Spleen (tissue), 11 donors: ENCODE data around the gene THRAP3. TPM values are rescaled to one million over a fixed set of nuclear protein-coding genes. Genes with fewer than 3 reads are reported as not detected.
"Not testable (repeated sequence)": the region's sequence is repeated elsewhere in the genome, so short reads cannot be mapped to it uniquely, and the experiment has no call there.

ENCODE experiments used
- DNase-seq: peaks from one replicate; pipeline ENCODE4 v3.0.0-alpha.2; 2020
- H3K27ac ChIP-seq, 8 donors: fragments of 200-600 bp; sonication (generic) in 7 of 8; 1 replicate in 4 of 8; 2 replicates in 4 of 8; pipeline versions ENCODE4 v1.5.0 to v1.8.0; 2016 to 2021; ENCODE audit warnings: inconsistent platforms in 4 of 8, mild to moderate bottlenecking in 4 of 8, moderate library complexity in 1 of 8
- H3K27me3 ChIP-seq, 7 donors: fragments of 200-600 bp; sonication (generic) in 6 of 7; replicated peaks in 1 of 7; 1 replicate in 4 of 7; 2 replicates in 3 of 7; pipeline versions ENCODE4 v1.5.0 to v1.8.0; 2016 to 2021; ENCODE audit warnings: inconsistent platforms in 3 of 7, mild to moderate bottlenecking in 1 of 7
- H3K36me3 ChIP-seq, 6 donors: fragments of 200-600 bp; sonication (generic) in 5 of 6; 1 replicate in 4 of 6; 2 replicates in 2 of 6; pipeline versions ENCODE4 v1.5.0 to v1.8.0; 2016 to 2021; ENCODE audit warnings: inconsistent platforms in 2 of 6
- H3K4me1 ChIP-seq, 6 donors: fragments of 200-600 bp; sonication (generic) in 5 of 6; 1 replicate in 3 of 6; 2 replicates in 3 of 6; pipeline versions ENCODE4 v1.5.0 to v1.8.0; 2016 to 2021; ENCODE audit warnings: inconsistent platforms in 3 of 6
- H3K4me3 ChIP-seq, 8 donors: fragments of 200-600 bp; sonication (generic) in 7 of 8; 1 replicate in 4 of 8; 2 replicates in 4 of 8; pipeline versions ENCODE4 v1.5.0 to v1.8.0; 2016 to 2021; ENCODE audit warnings: inconsistent platforms in 4 of 8, mild to moderate bottlenecking in 4 of 8, moderate library complexity in 2 of 8
- H3K9me3 ChIP-seq, 8 donors: fragments of 200-600 bp; sonication (generic) in 7 of 8; 1 replicate in 4 of 8; 2 replicates in 4 of 8; pipeline versions ENCODE4 v1.5.0 to v1.8.0; 2016 to 2021; ENCODE audit warnings: inconsistent platforms in 4 of 8
- CTCF ChIP-seq, 11 experiments: fragments of 200-600 bp in 7 of 11; fragments of 450-650 bp in 4 of 11; sonication (generic) in 4 of 11; IDR thresholded peaks in 8 of 11; conservative IDR thresholded peaks in 3 of 11; 1 replicate in 7 of 11; 2 replicates in 4 of 11; pipeline versions ENCODE4 v1.4.0 to v1.8.0; 2016 to 2021; ENCODE audit warnings: antibody characterized with exemption in 11 of 11, inconsistent platforms in 4 of 11, mild to moderate bottlenecking in 1 of 11
- POLR2A ChIP-seq, 3 donors: fragments of 450-650 bp; IDR thresholded peaks; one replicate each; pipeline ENCODE4 v1.5.1; 2017; ENCODE audit warnings: antibody characterized with exemption in 3 of 3, mild to moderate bottlenecking in 1 of 3
- POLR2AphosphoS5 ChIP-seq, 3 donors: sonication (generic); formaldehyde crosslinking; IDR thresholded peaks; one replicate each; pipeline ENCODE4 v1.5.1; 2017; ENCODE audit warnings: antibody characterized with exemption in 3 of 3
- WGBS, 5 donors: extraction: QIAGEN DNeasy Blood & Tissue Kit in 3 of 5; methylation state at CpG; one replicate each; pipeline versions ENCODE4 v1.1.5 to v1.1.7; 2013 to 2018; 5-methylcytosine and 5-hydroxymethylcytosine counted together
- intact Hi-C: fragments of 100-400 bp; cut with DNase I; formaldehyde crosslinking; loops from one replicate; pipeline ENCODE4 v1.15.0; 2023; ENCODE audit warnings: low total_unique reads
- polyA plus RNA-seq, 3 donors: library from polyadenylated mRNA; stranded (reverse); fragments of 200-250 nt; gene quantifications; one replicate each; pipeline ENCODE4 v1.2.1, GENCODE V29; 2013
- total RNA-seq, 7 donors: library from RNA; depleted of rRNA in 3 of 7; stranded (reverse); fragments of >200 nt in 3 of 7; fragmentation: NEBNext Ultra II Directional in 4 of 7; extraction: Animal tissue kit (Norgen Biotek cat#: 25700) in 4 of 7; gene quantifications; one replicate each; pipeline versions ENCODE4 v1.1.0 to v1.2.1, GENCODE V29; 2016 to 2021
- donor health status: healthy with polysubstance abuse.
- donor health status: DM: no; HTN: no; CAD: no; lungs with moderate emphysema.
- donor health status: DM: no; HTN: no; CAD: no.
- donor health status: Bipolar disorder and iron deficiency.
- donor health status: healthy.
- donor health status: DM: no; HTN: no; CAD: no.
- donor health status: DM: yes; HTN: yes; CAD: no.

THRAP3 gene
- total and polyA plus RNA-seq, 10 donors: 21.2 to 109 (median 86.4) TPM

- Histone ChIP-seq H3K27ac (no peak overlapping the region), H3K4me1 (peaks cover under 1 to 19% (median 3%) of the 10 kb centered on the region in 6 donors), H3K4me3 (no peak overlapping the region), H3K36me3 (no peaks in the 10 kb centered on the region), H3K9me3 (no peaks in the 10 kb centered on the region), H3K27me3 (no peaks in the 10 kb centered on the region)
- DNase-seq: no peak
- intact Hi-C loops: no loop called here
- 61 to 85% (median 76%) methylated on average over 2 of the region's 2 CpGs for WGBS, 5 donors
- TF ChIP-seq POLR2A (IDR thresholded peaks at IDR 0.05) (no peak), CTCF (IDR thresholded peaks at IDR 0.05 in 8 of 11, conservative IDR thresholded peaks at IDR 0.05 in 3 of 11) (no peak), POLR2AphosphoS5 (IDR thresholded peaks at IDR 0.05) (no peak)
These were observed 6.6 kb upstream of the THRAP3 start for GRCh38 chr1:36217670-36218069.

- H3K9me3 ChIP-seq, H3K4me3 ChIP-seq, H3K27me3 ChIP-seq, DNase-seq: not testable (repeated sequence)
- H3K36me3 ChIP-seq: peaks cover 0 to 14% (median 3%) of the 10 kb centered on the region in 6 donors
- 92 to 99% (median 93%) methylated on average over 7 of the region's 7 CpGs for WGBS, 5 donors
- intact Hi-C loops: loop anchor here (10.0 kb wide), 1 partner anchor 67 kb away; the partner anchor contains the start of gene MAP7D1
- H3K4me1 ChIP-seq: peaks cover 24 to 48% (median 33%) of the 10 kb centered on the region in 6 donors
- peak overlapping the region in 3 of 8 donors; percentile 95 to 98 (median 97) for H3K27ac ChIP-seq
These were observed 2.3 kb upstream of the THRAP3 start for GRCh38 chr1:36221901-36222300.

DNA sequence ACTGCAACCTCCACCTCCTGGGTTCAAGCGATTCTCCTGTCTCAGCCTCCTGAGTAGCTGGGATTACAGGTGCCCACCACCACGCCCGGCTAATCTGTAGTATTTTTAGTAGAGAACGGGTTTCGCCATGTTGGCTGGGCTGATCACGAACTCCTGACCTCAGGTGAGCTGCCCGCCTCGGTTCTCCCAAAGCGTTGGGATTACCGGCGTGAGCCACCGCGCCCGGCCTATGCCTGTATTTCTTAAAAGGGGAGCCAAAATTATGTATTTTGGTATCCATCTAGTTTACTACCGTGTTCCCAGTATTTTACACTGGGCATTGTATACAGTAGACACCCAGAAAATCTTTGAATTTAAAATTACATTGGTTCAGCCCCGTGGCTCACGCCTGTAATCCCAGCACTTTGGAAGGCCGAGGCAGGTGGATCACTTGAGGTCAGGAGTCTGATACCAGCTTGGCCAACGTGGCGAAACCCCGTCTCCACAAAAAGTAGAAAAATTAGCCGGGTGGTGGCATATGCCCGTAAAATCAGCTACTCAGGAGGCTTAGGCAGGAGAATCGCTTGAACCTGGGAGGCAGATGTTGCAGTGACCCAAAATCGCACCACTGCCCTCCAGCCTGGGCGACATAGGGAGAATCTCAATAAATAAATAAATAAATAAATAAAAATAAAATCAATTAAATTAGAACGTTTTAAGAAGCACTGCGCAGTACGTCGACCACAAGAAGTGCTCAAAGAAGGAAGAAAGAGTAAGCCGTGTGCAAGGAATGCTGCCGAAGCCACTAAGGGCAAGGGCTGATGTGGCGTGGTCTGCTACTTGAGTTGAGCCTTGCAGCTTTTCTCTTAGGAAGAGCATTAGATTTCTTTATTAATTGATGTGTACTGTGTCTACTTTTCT lies 1.5 kb upstream of the THRAP3 start:
- intact Hi-C loops: loop anchor here (10.0 kb wide), 1 partner anchor 68 kb away; the partner anchor contains the start of gene MAP7D1
- no peak for TF ChIP-seq POLR2A (IDR thresholded peaks at IDR 0.05)
- no peak for TF ChIP-seq POLR2AphosphoS5 (IDR thresholded peaks at IDR 0.05)
- no peak for TF ChIP-seq CTCF (IDR thresholded peaks at IDR 0.05 in 8 of 11, conservative IDR thresholded peaks at IDR 0.05 in 3 of 11)
- Histone ChIP-seq H3K9me3 (no peaks in the 10 kb centered on the region), H3K4me3 (peak overlapping the region in 7 of 8 donors; percentile 71 to 94 (median 83)), H3K27me3 (no peaks in the 10 kb centered on the region), H3K4me1 (peaks cover 32 to 52% (median 41%) of the 10 kb centered on the region in 6 donors), H3K27ac (peak overlapping the region; percentile 94 to 98 (median 96)), H3K36me3 (peaks cover 0 to 22% (median 7%) of the 10 kb centered on the region in 6 donors)
- peak; percentile 76 for DNase-seq
- WGBS, 5 donors: 82 to 84% (median 83%) methylated on average over 33 of the region's 33 CpGs

DNA sequence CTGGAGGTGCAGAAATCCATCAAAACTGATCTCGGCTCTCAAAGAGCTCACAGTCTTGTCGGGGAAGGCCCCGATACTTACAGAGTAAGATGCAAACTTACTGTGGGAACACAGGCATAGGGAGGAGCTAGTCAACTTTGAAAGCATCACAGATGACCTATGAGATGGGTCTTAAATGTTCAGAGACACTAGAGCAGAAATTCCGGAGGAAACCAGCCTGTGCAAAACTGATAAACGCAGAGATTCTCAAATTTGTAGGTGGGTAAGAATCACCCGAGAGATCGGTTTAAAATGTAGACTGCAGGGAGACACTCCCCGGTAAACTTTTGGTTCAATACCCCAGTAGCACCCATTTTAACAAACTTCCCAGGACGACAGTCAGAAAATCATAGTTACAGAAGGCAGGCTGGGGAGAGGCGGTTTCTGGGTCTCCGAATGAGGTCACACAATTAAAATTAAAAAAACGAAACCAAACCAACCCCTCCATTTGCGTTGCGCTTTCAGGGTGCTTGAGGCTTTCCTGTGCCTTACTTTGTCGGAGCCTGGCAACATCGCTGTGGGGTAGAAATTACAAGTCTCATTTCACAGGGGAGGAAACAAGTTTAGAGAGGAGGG lies 755 bp upstream of the THRAP3 start:
- intact Hi-C loops: loop anchor here (10.0 kb wide), 1 partner anchor 69 kb away; the partner anchor contains the start of gene MAP7D1
- 0 to 3% (median 1%) methylated on average over 16 of the region's 16 CpGs for WGBS, 5 donors
- TF ChIP-seq CTCF (IDR thresholded peaks at IDR 0.05 in 8 of 11, conservative IDR thresholded peaks at IDR 0.05 in 3 of 11): no peak
- peak in 1 of 3 donors; percentile 8 for TF ChIP-seq POLR2AphosphoS5 (IDR thresholded peaks at IDR 0.05)

More for the DNA sequence above, 755 bp upstream of the THRAP3 start:
- Histone ChIP-seq H3K36me3 (peaks cover 0 to 30% (median 13%) of the 10 kb centered on the region in 6 donors), H3K27me3 (no peaks in the 10 kb centered on the region), H3K4me3 (peak overlapping the region; percentile 38 to 94 (median 80)), H3K9me3 (no peaks in the 10 kb centered on the region), H3K4me1 (peaks cover 32 to 56% (median 47%) of the 10 kb centered on the region in 6 donors), H3K27ac (peak overlapping the region; percentile 94 to 98 (median 96))
- DNase-seq: no peak
